ENCODE results near the gene DCLK3.

DCLK3 gene

GRCh38 chr3:36763850-36764703 lies at the start of gene DCLK3:
DCLK3 (minus strand) TSS chr3:36764553; CDS start chr3:36764263, 290 bp downstream.
- TF ChIP-seq, protein P1, sequence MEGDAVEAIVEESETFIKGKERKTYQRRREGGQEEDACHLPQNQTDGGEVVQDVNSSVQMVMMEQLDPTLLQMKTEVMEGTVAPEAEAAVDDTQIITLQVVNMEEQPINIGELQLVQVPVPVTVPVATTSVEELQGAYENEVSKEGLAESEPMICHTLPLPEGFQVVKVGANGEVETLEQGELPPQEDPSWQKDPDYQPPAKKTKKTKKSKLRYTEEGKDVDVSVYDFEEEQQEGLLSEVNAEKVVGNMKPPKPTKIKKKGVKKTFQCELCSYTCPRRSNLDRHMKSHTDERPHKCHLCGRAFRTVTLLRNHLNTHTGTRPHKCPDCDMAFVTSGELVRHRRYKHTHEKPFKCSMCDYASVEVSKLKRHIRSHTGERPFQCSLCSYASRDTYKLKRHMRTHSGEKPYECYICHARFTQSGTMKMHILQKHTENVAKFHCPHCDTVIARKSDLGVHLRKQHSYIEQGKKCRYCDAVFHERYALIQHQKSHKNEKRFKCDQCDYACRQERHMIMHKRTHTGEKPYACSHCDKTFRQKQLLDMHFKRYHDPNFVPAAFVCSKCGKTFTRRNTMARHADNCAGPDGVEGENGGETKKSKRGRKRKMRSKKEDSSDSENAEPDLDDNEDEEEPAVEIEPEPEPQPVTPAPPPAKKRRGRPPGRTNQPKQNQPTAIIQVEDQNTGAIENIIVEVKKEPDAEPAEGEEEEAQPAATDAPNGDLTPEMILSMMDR (IDR thresholded peaks at IDR 0.05), result no peak
- H3K27me3 ChIP-seq, result peaks cover 83% of the 10 kb centered on the region
- H3K4me1 ChIP-seq (ENCODE audit: control insufficient read depth in 1 of 2, insufficient read depth in 1 of 2, low read depth in 1 of 2, low read length in 1 of 2), result no peaks in the 10 kb centered on the region
- H3K27ac ChIP-seq, result no peak within 1 kb of the TSS
- no peak within 1 kb of the TSS for H3K4me3 ChIP-seq (ENCODE audit: low read depth in 1 of 2, low read length in 1 of 2)
- H3K36me3 ChIP-seq, result no peaks in the 10 kb centered on the region
- H3K9me3 ChIP-seq, result no peaks in the 10 kb centered on the region

DNA sequence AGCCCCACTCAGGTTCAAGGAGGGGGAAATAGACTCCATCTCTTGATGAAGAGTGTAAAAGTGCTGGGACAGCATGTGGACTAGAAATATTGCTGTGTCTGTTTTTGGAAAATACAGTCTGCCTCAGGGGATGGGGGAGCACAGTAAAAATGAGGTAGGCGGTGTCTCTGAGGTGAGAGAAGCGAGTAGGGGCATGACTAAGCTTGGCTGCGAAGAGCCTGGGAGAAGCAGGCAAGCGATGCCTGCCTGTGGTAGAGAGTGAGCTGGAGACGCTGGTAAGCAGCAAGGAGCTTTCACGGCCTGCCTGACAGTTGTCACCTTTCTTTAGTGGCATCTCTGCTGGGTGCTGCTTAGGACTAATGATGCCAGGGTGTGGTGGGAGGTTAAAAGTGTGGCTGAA lies 49.0 kb upstream of the DCLK3 start:
- Histone ChIP-seq H3K27ac (no peak overlapping the region), H3K36me3 (no peaks in the 10 kb centered on the region), H3K27me3 (no peaks in the 10 kb centered on the region), H3K9me3 (no peaks in the 10 kb centered on the region), H3K4me3 (ENCODE audit: low read depth in 1 of 2, low read length in 1 of 2) (no peak overlapping the region), H3K4me1 (ENCODE audit: control insufficient read depth in 1 of 2, insufficient read depth in 1 of 2, low read depth in 1 of 2, low read length in 1 of 2) (no peaks in the 10 kb centered on the region)
- TF ChIP-seq, protein P1 (IDR thresholded peaks at IDR 0.05), result no peak

DNA sequence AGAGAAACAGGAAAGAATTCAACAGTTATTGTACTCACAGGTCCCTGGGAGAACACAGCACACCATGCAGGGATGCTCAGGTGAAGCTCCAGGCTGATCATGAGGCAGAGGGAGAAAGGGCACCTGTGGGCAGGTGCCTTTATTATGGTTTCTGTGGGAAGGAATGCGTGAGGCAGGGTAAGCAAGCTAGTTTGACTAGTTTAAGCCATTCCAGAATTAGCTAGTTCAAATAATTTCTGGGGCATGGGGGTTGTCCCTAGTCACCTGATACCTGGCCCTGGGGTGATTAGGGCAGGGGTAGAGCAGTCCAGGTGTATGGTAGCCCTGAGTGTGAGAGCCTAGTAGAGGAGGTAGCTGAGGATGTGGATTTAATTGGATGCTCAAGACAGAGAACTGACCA lies 47.9 kb upstream of the DCLK3 start:
- Histone ChIP-seq H3K27me3 (no peaks in the 10 kb centered on the region), H3K27ac (no peak overlapping the region), H3K9me3 (no peaks in the 10 kb centered on the region), H3K4me1 (ENCODE audit: control insufficient read depth in 1 of 2, insufficient read depth in 1 of 2, low read depth in 1 of 2, low read length in 1 of 2) (no peaks in the 10 kb centered on the region), H3K4me3 (ENCODE audit: low read depth in 1 of 2, low read length in 1 of 2) (no peak overlapping the region), H3K36me3 (no peaks in the 10 kb centered on the region)
- TF ChIP-seq, protein P1 (IDR thresholded peaks at IDR 0.05), result no peak

GRCh38 chr3:36811768-36812167 lies 47.4 kb upstream of the DCLK3 start:
- Histone ChIP-seq H3K9me3 (no peaks in the 10 kb centered on the region), H3K27ac (no peak overlapping the region), H3K36me3 (no peaks in the 10 kb centered on the region), H3K27me3 (no peaks in the 10 kb centered on the region), H3K4me3 (ENCODE audit: low read depth in 1 of 2, low read length in 1 of 2) (no peak overlapping the region), H3K4me1 (ENCODE audit: control insufficient read depth in 1 of 2, insufficient read depth in 1 of 2, low read depth in 1 of 2, low read length in 1 of 2) (no peaks in the 10 kb centered on the region)
- TF ChIP-seq, protein P1 (IDR thresholded peaks at IDR 0.05), result no peak

DNA sequence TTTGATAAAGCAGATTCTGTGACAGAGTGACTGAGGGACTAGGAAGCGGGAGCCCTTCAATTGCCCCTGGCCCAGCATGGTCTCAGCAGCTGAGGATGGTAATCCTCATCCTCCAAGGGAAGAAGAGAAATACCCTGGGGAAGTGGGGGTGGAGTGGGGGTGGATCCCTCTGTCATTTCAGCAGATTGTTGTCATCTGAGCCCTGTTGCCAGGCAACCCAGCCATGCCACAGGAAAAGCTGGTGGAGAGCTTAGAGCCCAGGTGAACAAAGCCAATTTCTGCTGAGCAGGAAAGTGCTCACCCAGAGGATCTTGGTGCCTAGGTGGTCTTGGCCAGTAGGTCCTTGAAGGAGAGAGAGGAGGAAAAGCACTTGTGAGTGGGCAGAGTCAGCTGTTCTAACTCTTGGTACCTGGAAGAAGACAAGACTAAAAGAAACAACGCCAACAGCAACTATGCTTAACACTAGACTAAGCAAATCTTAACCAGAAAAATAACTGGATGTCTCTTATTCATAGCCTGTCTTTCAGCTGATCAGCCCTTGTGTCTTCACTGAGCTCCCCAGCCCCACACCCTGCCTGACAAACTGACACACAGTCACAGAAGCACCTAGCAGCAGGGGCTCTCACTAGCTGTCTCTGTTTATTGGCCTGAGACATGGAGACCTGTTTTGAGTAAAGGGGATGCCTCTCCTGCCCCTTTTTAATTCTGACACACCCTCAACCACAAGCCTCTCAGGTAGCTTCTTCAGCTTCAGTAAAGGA lies 40.1 kb upstream of the DCLK3 start:
- H3K4me1 ChIP-seq (ENCODE audit: control insufficient read depth in 1 of 2, insufficient read depth in 1 of 2, low read depth in 1 of 2, low read length in 1 of 2), result no peaks in the 10 kb centered on the region
- no peaks in the 10 kb centered on the region for H3K36me3 ChIP-seq
- TF ChIP-seq, protein P1 (IDR thresholded peaks at IDR 0.05), result no peak

More for the DNA sequence above, 40.1 kb upstream of the DCLK3 start:
- no peak overlapping the region for H3K27ac ChIP-seq
- no peaks in the 10 kb centered on the region for H3K27me3 ChIP-seq
- H3K4me3 ChIP-seq (ENCODE audit: low read depth in 1 of 2, low read length in 1 of 2), result no peak overlapping the region
- H3K9me3 ChIP-seq, result no peaks in the 10 kb centered on the region
